ENCODE data around the gene SPAG16. TPM values are rescaled to one million over a fixed set of nuclear protein-coding genes. Genes with fewer than 3 reads are reported as not detected.

The SPAG16 gene
- total and polyA plus RNA-seq, 2 donors (not counting 1 experiment from before 2014, with no cell fraction given): 24.1 to 36.8 TPM

- Histone ChIP-seq H3K9ac (ENCODE audit: insufficient read depth, low read length) (no peak overlapping the region), H3K4me2 (ENCODE audit: extremely low read depth, insufficient read depth, low read length) (no peak overlapping the region), H3K4me3 (replicated peaks in 1 of 4; ENCODE audit: control extremely low read depth in 1 of 4, insufficient read depth in 1 of 4, low read depth in 3 of 4, low read length in 4 of 4) (no peak overlapping the region), H3K27ac (ENCODE audit: insufficient read depth, low read length) (no peak overlapping the region), H3K79me2 (ENCODE audit: control insufficient read depth, insufficient read depth, low read length) (no peaks in the 10 kb centered on the region), H3K4me1 (ENCODE audit: control insufficient read depth, extremely low read depth, insufficient read depth, low read length) (peaks cover 2% of the 10 kb centered on the region), H3K9me3 (ENCODE audit: control insufficient read depth, insufficient read depth, low read depth, low read length) (no peaks in the 10 kb centered on the region), H3K27me3 (ENCODE audit: control insufficient read depth, insufficient read depth, low read length) (no peaks in the 10 kb centered on the region), H4K20me1 (ENCODE audit: control insufficient read depth, extremely low read depth, insufficient read depth, low read length) (no peaks in the 10 kb centered on the region), H3K36me3 (ENCODE audit: control insufficient read depth, insufficient read depth, low read length) (no peaks in the 10 kb centered on the region), H2AFZ (ENCODE audit: low read length) (peak overlapping the region; percentile 26)
- no peak for TF ChIP-seq EZH2 (IDR thresholded peaks at IDR 0.05; ENCODE audit: low read length, missing control alignments)
- no peak for TF ChIP-seq CTCF (conservative IDR thresholded peaks at IDR 0.05 in 1 of 2, IDR thresholded peaks at IDR 0.05 in 1 of 2; ENCODE audit: low read depth in 1 of 2, low read length in 2 of 2)
- no peak for DNase-seq (ENCODE audit: low read depth in 2 of 2)
Observed at GRCh38 chr2:214196260-214196659, 912.0 kb downstream of the SPAG16 start.

- no peaks in the 10 kb centered on the region for H3K27me3 ChIP-seq (ENCODE audit: control insufficient read depth, insufficient read depth, low read length)
- no peaks in the 10 kb centered on the region for H3K79me2 ChIP-seq (ENCODE audit: control insufficient read depth, insufficient read depth, low read length)
- H3K9ac ChIP-seq (ENCODE audit: insufficient read depth, low read length): no peak overlapping the region
- TF ChIP-seq CTCF (conservative IDR thresholded peaks at IDR 0.05 in 1 of 2, IDR thresholded peaks at IDR 0.05 in 1 of 2; ENCODE audit: low read depth in 1 of 2, low read length in 2 of 2): no peak
- no peak for TF ChIP-seq EZH2 (IDR thresholded peaks at IDR 0.05; ENCODE audit: low read length, missing control alignments)
- no peaks in the 10 kb centered on the region for H3K4me1 ChIP-seq (ENCODE audit: control insufficient read depth, extremely low read depth, insufficient read depth, low read length)
- no peak overlapping the region for H2AFZ ChIP-seq (ENCODE audit: low read length)
- H3K9me3 ChIP-seq (ENCODE audit: control insufficient read depth, insufficient read depth, low read depth, low read length): no peaks in the 10 kb centered on the region
- no peak for DNase-seq (ENCODE audit: low read depth in 2 of 2)
- no peak overlapping the region for H3K4me2 ChIP-seq (ENCODE audit: extremely low read depth, insufficient read depth, low read length)
- no peaks in the 10 kb centered on the region for H3K36me3 ChIP-seq (ENCODE audit: control insufficient read depth, insufficient read depth, low read length)
- no peak overlapping the region for H3K4me3 ChIP-seq (replicated peaks in 1 of 4; ENCODE audit: control extremely low read depth in 1 of 4, insufficient read depth in 1 of 4, low read depth in 3 of 4, low read length in 4 of 4)
- H3K27ac ChIP-seq (ENCODE audit: insufficient read depth, low read length): no peak overlapping the region
- no peaks in the 10 kb centered on the region for H4K20me1 ChIP-seq (ENCODE audit: control insufficient read depth, extremely low read depth, insufficient read depth, low read length)
Observed at GRCh38 chr2:214201892-214202291, 917.6 kb downstream of the SPAG16 start.

- Histone ChIP-seq H3K27ac (ENCODE audit: insufficient read depth, low read length) (no peak overlapping the region), H3K79me2 (ENCODE audit: control insufficient read depth, insufficient read depth, low read length) (no peaks in the 10 kb centered on the region), H3K27me3 (ENCODE audit: control insufficient read depth, insufficient read depth, low read length) (no peaks in the 10 kb centered on the region), H3K4me1 (ENCODE audit: control insufficient read depth, extremely low read depth, insufficient read depth, low read length) (no peaks in the 10 kb centered on the region), H3K9me3 (ENCODE audit: control insufficient read depth, insufficient read depth, low read depth, low read length) (no peaks in the 10 kb centered on the region), H3K4me3 (replicated peaks in 1 of 4; ENCODE audit: control extremely low read depth in 1 of 4, insufficient read depth in 1 of 4, low read depth in 3 of 4, low read length in 4 of 4) (no peak overlapping the region), H4K20me1 (ENCODE audit: control insufficient read depth, extremely low read depth, insufficient read depth, low read length) (no peaks in the 10 kb centered on the region), H3K4me2 (ENCODE audit: extremely low read depth, insufficient read depth, low read length) (no peak overlapping the region), H3K9ac (ENCODE audit: insufficient read depth, low read length) (no peak overlapping the region), H2AFZ (ENCODE audit: low read length) (no peak overlapping the region), H3K36me3 (ENCODE audit: control insufficient read depth, insufficient read depth, low read length) (no peaks in the 10 kb centered on the region)
- peak in 1 of 2 donors; percentile 39 for DNase-seq (ENCODE audit: low read depth in 2 of 2)
- TF ChIP-seq EZH2 (IDR thresholded peaks at IDR 0.05; ENCODE audit: low read length, missing control alignments): no peak
- TF ChIP-seq CTCF (conservative IDR thresholded peaks at IDR 0.05 in 1 of 2, IDR thresholded peaks at IDR 0.05 in 1 of 2; ENCODE audit: low read depth in 1 of 2, low read length in 2 of 2): no peak
Observed at GRCh38 chr2:214203214-214203613, 919.0 kb downstream of the SPAG16 start.

Data from fibroblast of lung (primary cell).